ENCODE measurements around the gene EHD1. TPM values are rescaled to one million over a fixed set of nuclear protein-coding genes. Genes with fewer than 3 reads are reported as not detected.

EHD1 gene
- total and polyA plus RNA-seq, 5 experiments from 2014 or later: 137 to 226 (median 164) TPM

DNA sequence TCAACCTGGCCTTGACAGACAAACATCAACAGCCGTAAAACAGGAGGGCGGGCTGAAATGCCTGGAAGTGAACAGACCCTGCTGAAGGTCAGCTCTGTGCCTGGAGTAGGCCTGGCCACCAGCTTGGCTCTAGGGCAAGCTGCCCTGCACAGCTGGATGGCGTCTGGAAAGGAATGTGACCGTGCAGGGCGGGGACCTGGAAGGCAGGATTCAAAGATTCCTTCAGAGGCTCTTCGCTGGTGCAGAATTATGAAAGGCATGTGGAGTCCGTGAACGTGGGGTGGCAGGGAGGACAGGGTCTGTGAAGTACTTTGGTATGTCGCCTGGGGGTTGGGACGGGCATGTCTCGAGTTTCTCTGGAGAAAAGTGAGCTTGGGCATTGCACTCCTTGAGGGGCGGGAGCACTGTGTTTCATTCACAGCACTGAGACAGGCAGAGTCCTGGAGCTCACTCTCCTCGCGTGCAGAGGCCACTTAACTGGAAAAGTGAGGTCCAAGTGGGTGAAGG, 1.5 kb downstream of the EHD1 start:
- Mint-ChIP-seq H3K27ac (peak overlapping the region; percentile 90 to 98 (median 95)), H3K9me3 (no peaks in the 10 kb centered on the region), H3K36me3 (peaks cover 0 to 44% (median 18%) of the 10 kb centered on the region in 3 donors), H3K4me3 (peak overlapping the region; percentile 92 to 99 (median 98)), H3K27me3 (no peaks in the 10 kb centered on the region), H3K4me1 (peaks cover 50 to 83% (median 75%) of the 10 kb centered on the region in 4 donors)
- peak in 1 of 10 donors; percentile 58 for DNase-seq
- POLR2A ChIA-PET: interaction anchor here (0.6 to 45.7 kb wide), 11 partner anchors 8 to 245 kb away, joined by 3 to 2449 read pairs (median 8); partner anchors contain the start of genes CDC42BPG, FAU, MAP4K2 and MRPL49
- ATAC-seq: no peak

- no peak for ATAC-seq
- Mint-ChIP-seq H3K4me1 (peaks cover 51 to 84% (median 79%) of the 10 kb centered on the region in 4 donors), H3K4me3 (peak overlapping the region; percentile 92 to 99 (median 98)), H3K27ac (peak overlapping the region; percentile 90 to 98 (median 95)), H3K36me3 (peaks cover 0 to 50% (median 21%) of the 10 kb centered on the region in 3 donors), H3K27me3 (no peaks in the 10 kb centered on the region), H3K9me3 (no peaks in the 10 kb centered on the region)
- DNase-seq: no peak
- POLR2A ChIA-PET: interaction anchor here (0.6 to 45.7 kb wide), 11 partner anchors 9 to 1760 kb away, joined by 3 to 2449 read pairs (median 8); partner anchors contain the start of genes CDC42BPG, RASGRP2, SF1 and TM7SF2
Measured at GRCh38 chr11:64876229-64876750, 2.1 kb downstream of the EHD1 start.

- H3K27ac Mint-ChIP-seq: peak overlapping the region; percentile 90 to 98 (median 95)
- DNase-seq: no peak
- peaks cover 0 to 52% (median 23%) of the 10 kb centered on the region in 3 donors for H3K36me3 Mint-ChIP-seq
- H3K9me3 Mint-ChIP-seq: no peaks in the 10 kb centered on the region
- H3K4me1 Mint-ChIP-seq: peaks cover 49 to 84% (median 79%) of the 10 kb centered on the region in 4 donors
- no peaks in the 10 kb centered on the region for H3K27me3 Mint-ChIP-seq
- POLR2A ChIA-PET: interaction anchor here (0.6 to 45.7 kb wide), 14 partner anchors 9 to 1761 kb away, joined by 3 to 2449 read pairs (median 6); partner anchors contain the start of genes CDC42BPG, RASGRP2, SF1 and TM7SF2
- H3K4me3 Mint-ChIP-seq: peak overlapping the region; percentile 92 to 99 (median 98)
- no peak for ATAC-seq
Measured at GRCh38 chr11:64875369-64876228, 2.8 kb downstream of the EHD1 start.

DNA sequence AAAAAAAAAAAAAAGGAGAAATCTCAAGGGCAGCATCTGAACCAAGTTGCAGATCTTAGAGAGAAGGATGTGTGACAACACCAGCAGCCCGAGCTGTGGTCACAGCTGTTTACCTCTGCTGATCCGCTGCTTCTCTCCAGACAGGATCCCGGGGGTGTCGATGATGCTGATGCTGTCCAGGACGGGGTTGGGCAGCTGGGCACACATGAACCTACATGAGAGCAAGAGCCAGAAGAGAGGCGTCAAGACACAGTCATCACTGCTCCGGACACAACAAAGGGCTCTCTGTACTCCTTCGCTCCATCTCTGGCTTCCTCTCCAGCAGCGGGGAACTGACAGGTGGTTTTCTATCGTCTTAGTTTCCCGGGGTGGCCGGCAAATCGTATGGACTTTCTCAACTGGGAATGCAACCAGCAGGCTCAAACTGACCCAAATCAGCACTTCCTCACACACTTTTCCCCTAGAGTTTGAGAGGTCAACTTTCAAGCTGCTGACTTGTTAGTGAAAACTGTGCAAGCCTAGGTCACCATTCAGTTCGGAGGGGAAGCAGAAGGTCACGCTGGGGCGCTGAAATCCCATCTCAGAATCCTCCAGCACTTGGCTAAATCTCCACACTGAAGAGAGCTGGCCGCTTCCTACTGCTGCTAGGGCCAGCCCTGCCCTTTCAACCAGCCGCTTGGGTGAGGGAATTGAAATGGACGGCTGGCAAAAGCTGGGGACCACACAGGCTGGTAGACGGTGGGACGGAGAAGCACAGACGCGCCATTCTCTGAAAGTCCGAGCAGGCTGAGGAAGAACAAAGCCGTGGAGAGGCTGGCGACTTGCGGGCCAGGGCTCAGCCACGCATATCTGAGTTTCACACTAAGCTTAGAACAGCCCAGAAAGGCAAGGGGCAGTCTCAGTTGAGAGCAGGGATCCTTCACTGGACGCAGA, 3.8 kb downstream of the EHD1 start:
- peak overlapping the region; percentile 92 to 99 (median 98) for H3K4me3 Mint-ChIP-seq
- H3K27me3 Mint-ChIP-seq: no peaks in the 10 kb centered on the region
- H3K27ac Mint-ChIP-seq: peak overlapping the region; percentile 92 to 98 (median 95)
- peaks cover 0 to 52% (median 23%) of the 10 kb centered on the region in 3 donors for H3K36me3 Mint-ChIP-seq
- peak in 1 of 2 donors; percentile 3 for ATAC-seq
- H3K9me3 Mint-ChIP-seq: no peaks in the 10 kb centered on the region
- DNase-seq: peak in 4 of 10 donors; percentile 47 to 56 (median 53)
- POLR2A ChIA-PET: interaction anchor here (0.6 to 45.7 kb wide), 13 partner anchors 9 to 261 kb away, joined by 3 to 2449 read pairs (median 7); partner anchors contain the start of genes CDC42BPG and SF1
- peaks cover 44 to 84% (median 79%) of the 10 kb centered on the region in 4 donors for H3K4me1 Mint-ChIP-seq

DNA sequence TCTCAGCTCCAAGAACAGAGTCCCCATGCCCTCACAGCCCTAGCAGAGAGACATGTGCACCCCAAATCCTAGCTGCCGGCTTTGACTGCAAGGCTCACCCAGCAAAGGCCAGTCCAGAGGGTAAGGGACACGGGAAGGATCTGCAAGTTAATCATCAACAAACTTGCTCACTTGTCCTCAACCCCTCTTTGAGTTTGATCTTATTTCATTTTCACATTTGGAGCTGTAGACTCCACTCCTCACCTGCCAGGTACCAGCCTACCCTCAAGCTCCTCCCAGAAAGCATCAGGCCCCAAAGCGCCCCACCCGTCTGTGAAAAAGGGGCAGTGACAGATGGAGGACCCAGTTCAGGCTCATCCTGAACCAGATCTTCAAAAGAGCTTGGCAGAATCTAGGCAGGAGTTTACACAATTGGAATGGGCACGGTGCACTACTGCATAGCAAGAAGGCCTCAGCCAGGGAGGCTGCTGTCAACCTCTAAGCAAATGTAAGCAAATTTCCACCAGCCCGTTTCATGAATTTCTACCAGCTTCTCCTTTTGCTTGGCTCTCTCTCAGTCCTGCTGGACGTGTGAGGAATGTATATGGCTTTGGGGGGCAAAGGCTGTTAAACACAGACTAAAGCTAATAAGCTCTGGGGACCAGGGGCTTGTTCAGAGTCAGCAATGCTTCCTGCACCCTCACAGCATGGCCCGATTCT, 5.5 kb downstream of the EHD1 start:
- Mint-ChIP-seq H3K36me3 (peaks cover 0 to 60% (median 23%) of the 10 kb centered on the region in 3 donors), H3K4me1 (peaks cover 48 to 92% (median 87%) of the 10 kb centered on the region in 4 donors), H3K4me3 (peak overlapping the region; percentile 20 to 86 (median 72)), H3K9me3 (no peaks in the 10 kb centered on the region), H3K27me3 (no peaks in the 10 kb centered on the region), H3K27ac (peak overlapping the region in 9 of 10 donors; percentile 66 to 96 (median 92))
- no peak for DNase-seq
- ATAC-seq: peak in 1 of 2 donors; percentile 13
- POLR2A ChIA-PET: interaction anchor here (1.1 to 45.7 kb wide), 11 partner anchors 8 to 245 kb away, joined by 3 to 2449 read pairs (median 5); partner anchors contain the start of genes CDC42BPG, RASGRP2, SF1 and ZNHIT2

DNA sequence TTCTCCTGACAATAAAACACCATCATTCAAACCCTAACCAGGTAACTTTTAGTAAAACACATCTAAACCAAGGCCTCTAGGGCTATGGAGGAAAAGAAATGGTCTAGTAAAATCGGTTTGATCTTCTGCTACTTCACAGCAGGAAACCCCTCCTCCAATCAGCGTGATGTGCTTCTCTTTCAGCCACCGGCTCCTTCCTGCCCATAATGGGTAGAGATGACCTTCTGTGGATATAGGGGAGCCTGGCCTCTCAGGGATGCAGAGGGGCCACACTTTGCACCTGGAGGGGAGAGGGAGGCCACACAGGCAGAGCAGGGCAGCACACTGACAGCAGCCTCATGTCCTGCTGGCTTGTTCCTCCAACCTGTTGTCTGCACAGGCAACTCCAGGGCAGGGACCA, 6.9 kb downstream of the EHD1 start:
- Mint-ChIP-seq H3K4me1 (peaks cover 44 to 93% (median 87%) of the 10 kb centered on the region in 4 donors), H3K4me3 (peak overlapping the region; percentile 49 to 87 (median 83)), H3K36me3 (peaks cover 4 to 69% (median 21%) of the 10 kb centered on the region in 3 donors), H3K27ac (peak overlapping the region; percentile 45 to 96 (median 93)), H3K27me3 (no peaks in the 10 kb centered on the region), H3K9me3 (no peaks in the 10 kb centered on the region)
- DNase-seq (peak in 1 of 10 donors; percentile 20), ATAC-seq (no peak)
- POLR2A ChIA-PET: interaction anchor here (0.6 to 45.7 kb wide), 4 partner anchors 15 to 1016 kb away, joined by 5 to 2449 read pairs (median 6); partner anchors contain the start of genes CDC42BPG, SF1 and ZNHIT2

DNA sequence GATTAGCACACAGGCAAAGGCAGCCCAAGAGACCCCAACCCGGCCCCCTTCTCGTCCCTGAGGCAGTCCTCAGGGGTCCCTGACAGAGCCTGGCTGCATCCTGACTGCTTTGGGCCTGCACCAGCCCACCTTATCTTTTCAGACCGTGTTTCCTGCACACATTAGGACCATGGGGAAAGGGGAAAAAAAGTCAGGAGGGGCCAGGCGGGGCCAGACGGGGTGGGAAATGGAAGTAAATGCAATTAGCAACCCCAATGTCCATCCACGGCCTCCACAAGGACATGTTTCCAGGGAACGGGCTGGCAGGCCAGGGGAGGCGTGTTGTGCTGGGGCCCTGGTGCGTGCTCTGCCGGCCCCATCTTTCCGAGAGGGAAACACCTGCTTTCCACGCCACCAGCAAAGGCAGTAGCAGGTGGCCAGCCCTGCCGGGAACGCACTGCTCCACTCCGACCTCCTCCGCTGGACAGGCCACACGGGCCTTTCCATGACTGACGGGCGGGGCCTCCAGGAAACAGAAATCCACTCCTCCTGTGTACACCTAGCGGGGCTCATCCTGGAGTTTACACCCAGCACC, 7.4 kb downstream of the EHD1 start:
- peak overlapping the region; percentile 49 to 87 (median 83) for H3K4me3 Mint-ChIP-seq
- H3K4me1 Mint-ChIP-seq: peaks cover 44 to 93% (median 88%) of the 10 kb centered on the region in 4 donors
- no peaks in the 10 kb centered on the region for H3K9me3 Mint-ChIP-seq
- H3K36me3 Mint-ChIP-seq: peaks cover 4 to 70% (median 24%) of the 10 kb centered on the region in 3 donors
- no peaks in the 10 kb centered on the region for H3K27me3 Mint-ChIP-seq
- peak overlapping the region; percentile 45 to 96 (median 94) for H3K27ac Mint-ChIP-seq
- no peak for DNase-seq
- ATAC-seq: no peak
- POLR2A ChIA-PET: interaction anchor here (0.8 to 45.7 kb wide), 3 partner anchors 7 to 107 kb away, joined by 4 to 2449 read pairs (median 2449); partner anchors contain the start of genes CDC42BPG and EHD1

DNA sequence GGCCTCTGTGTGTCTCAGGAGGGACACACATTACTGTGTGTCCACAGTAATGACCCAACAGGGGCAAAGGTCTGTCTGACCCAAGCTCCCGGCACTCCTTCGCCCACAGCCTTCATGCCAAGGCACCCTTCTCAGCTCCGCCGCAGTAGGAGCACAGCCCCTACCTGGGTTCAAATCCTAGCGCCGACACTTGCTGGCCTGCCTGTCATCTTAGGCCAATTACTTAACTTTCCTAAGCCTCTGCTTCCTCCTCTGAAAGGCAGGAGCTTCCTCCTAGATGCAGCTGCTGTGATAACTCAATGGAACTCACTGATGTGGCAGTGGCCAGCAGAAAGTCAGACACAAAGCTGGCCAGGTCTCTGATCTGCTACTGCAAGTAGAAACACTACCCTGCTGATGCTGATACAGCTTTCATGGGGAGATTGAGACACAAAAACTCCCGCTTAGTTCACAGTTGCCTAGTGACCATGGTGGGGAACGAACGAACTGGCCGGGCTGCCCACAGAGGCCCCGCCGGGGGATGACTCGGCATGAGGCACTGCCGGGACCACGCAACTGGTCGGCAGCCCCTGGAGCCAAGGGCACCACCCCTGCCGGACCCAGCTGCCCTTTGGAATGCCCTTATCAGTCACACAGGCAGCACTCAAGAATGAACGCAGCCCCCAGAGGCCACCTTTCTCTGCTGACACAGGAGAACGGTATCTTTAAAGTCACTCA, 8.1 kb downstream of the EHD1 start:
- peak overlapping the region; percentile 73 to 87 (median 80) for H3K4me3 Mint-ChIP-seq
- H3K9me3 Mint-ChIP-seq: peaks cover 0 to 4% (median 0%) of the 10 kb centered on the region in 9 donors
- POLR2A ChIA-PET: interaction anchor here (0.8 to 45.7 kb wide), 5 partner anchors 8 to 700 kb away, joined by 4 to 2449 read pairs (median 22); partner anchors contain the start of genes CDC42BPG, EHD1, SF1 and ZNRD2
- peaks cover 4 to 68% (median 23%) of the 10 kb centered on the region in 3 donors for H3K36me3 Mint-ChIP-seq
- H3K27me3 Mint-ChIP-seq: no peaks in the 10 kb centered on the region
- no peak for DNase-seq
- peaks cover 45 to 93% (median 88%) of the 10 kb centered on the region in 4 donors for H3K4me1 Mint-ChIP-seq
- no peak for ATAC-seq
- peak overlapping the region; percentile 91 to 96 (median 94) for H3K27ac Mint-ChIP-seq

- POLR2A ChIA-PET: interaction anchor here (0.8 to 45.7 kb wide), 6 partner anchors 8 to 700 kb away, joined by 4 to 2449 read pairs (median 14); partner anchors contain the start of genes CDC42BPG, EHD1, MAP4K2 and SF1
- Mint-ChIP-seq H3K9me3 (peaks cover 0 to 4% (median 0%) of the 10 kb centered on the region in 9 donors), H3K27me3 (no peaks in the 10 kb centered on the region), H3K27ac (peak overlapping the region; percentile 91 to 96 (median 94)), H3K36me3 (peaks cover 4 to 61% (median 22%) of the 10 kb centered on the region in 3 donors), H3K4me1 (peaks cover 45 to 93% (median 88%) of the 10 kb centered on the region in 4 donors), H3K4me3 (peak overlapping the region; percentile 73 to 87 (median 80))
- ATAC-seq (peak; percentile 13 to 33), DNase-seq (peak in 2 of 10 donors; percentile 36 to 46)
Measured at GRCh38 chr11:64869571-64870175, 8.7 kb downstream of the EHD1 start.
